Esophagus muscularis mucosa (tissue), 4 donors: Measurements from ENCODE around the gene ABCB4. TPM values are rescaled to one million over a fixed set of nuclear protein-coding genes. Genes with fewer than 3 reads are reported as not detected.

Source experiments
- DNase-seq: peaks from one replicate; pipeline ENCODE4 v3.0.0-alpha.2; 2017; ENCODE audit errors: extremely low spot score
- H3K27ac ChIP-seq, 4 donors: fragments of 200-600 bp; sonication (generic); replicated peaks in 1 of 4; 1 replicate in 3 of 4; 2 replicates in 1 of 4; pipeline ENCODE4 v1.5.1; 2016 to 2019; ENCODE audit warnings: mild to moderate bottlenecking in 1 of 4
- H3K27me3 ChIP-seq, 4 donors: fragments of 200-600 bp; sonication (generic); one replicate each; pipeline versions ENCODE4 v1.5.1 to v1.6.0; 2016 to 2019
- H3K36me3 ChIP-seq, 4 donors: fragments of 200-600 bp; sonication (generic); one replicate each; pipeline ENCODE4 v1.5.1; 2016 to 2019
- H3K4me1 ChIP-seq, 4 donors: fragments of 200-600 bp; sonication (generic); one replicate each; pipeline ENCODE4 v1.5.1; 2016 to 2019
- H3K4me3 ChIP-seq, 4 donors: fragments of 200-600 bp; sonication (generic); 1 replicate in 2 of 4; 2 replicates in 2 of 4; pipeline ENCODE4 v1.5.1; 2016 to 2019; ENCODE audit warnings: mild to moderate bottlenecking in 4 of 4, moderate library complexity in 1 of 4
- H3K9me3 ChIP-seq, 4 donors: fragments of 200-600 bp; sonication (generic); 1 replicate in 3 of 4; 2 replicates in 1 of 4; pipeline ENCODE4 v1.5.1; 2016 to 2019
- EP300 ChIP-seq: sonication (generic); formaldehyde crosslinking; IDR thresholded peaks from one replicate; pipeline ENCODE4 v1.6.1; 2017; ENCODE audit warnings: antibody characterized with exemption
- POLR2A ChIP-seq: fragments of 450-650 bp; IDR thresholded peaks from one replicate; pipeline ENCODE4 v1.6.1; 2017; ENCODE audit warnings: antibody characterized with exemption, moderate library complexity, mild to moderate bottlenecking, low read depth
- POLR2AphosphoS5 ChIP-seq, 2 donors: sonication (generic); formaldehyde crosslinking; IDR thresholded peaks; one replicate each; pipeline ENCODE4 v1.6.1; 2017; ENCODE audit warnings: antibody characterized with exemption in 2 of 2
- WGBS: methylation state at CpG from one replicate; pipeline ENCODE4 v1.1.5; 2018; 5-methylcytosine and 5-hydroxymethylcytosine counted together
- intact Hi-C: fragments of 100-400 bp; cut with DNase I; formaldehyde crosslinking; loops from one replicate; pipeline ENCODE4 v1.15.1; 2023
- total RNA-seq, 4 donors: library from RNA; depleted of rRNA; stranded (reverse); fragments of >200 nt; gene quantifications; one replicate each; pipeline versions ENCODE4 v1.1.0 to v1.2.1, GENCODE V29; 2016
- TF ChIP-seq, protein P1 (sequence below), 3 experiments: fragments of 200-600 bp in 2 of 3; fragments of 450-650 bp in 1 of 3; sonication (generic) in 2 of 3; IDR thresholded peaks; one replicate each; pipeline ENCODE4 v1.5.1; 2017 to 2019; ENCODE audit warnings: antibody characterized with exemption in 3 of 3, mild to moderate bottlenecking in 2 of 3, moderate library complexity in 1 of 3

Gene ABCB4
- total RNA-seq, 4 donors from 2014 or later = 0.66 to 1.4 (median 1.1) TPM

DNA sequence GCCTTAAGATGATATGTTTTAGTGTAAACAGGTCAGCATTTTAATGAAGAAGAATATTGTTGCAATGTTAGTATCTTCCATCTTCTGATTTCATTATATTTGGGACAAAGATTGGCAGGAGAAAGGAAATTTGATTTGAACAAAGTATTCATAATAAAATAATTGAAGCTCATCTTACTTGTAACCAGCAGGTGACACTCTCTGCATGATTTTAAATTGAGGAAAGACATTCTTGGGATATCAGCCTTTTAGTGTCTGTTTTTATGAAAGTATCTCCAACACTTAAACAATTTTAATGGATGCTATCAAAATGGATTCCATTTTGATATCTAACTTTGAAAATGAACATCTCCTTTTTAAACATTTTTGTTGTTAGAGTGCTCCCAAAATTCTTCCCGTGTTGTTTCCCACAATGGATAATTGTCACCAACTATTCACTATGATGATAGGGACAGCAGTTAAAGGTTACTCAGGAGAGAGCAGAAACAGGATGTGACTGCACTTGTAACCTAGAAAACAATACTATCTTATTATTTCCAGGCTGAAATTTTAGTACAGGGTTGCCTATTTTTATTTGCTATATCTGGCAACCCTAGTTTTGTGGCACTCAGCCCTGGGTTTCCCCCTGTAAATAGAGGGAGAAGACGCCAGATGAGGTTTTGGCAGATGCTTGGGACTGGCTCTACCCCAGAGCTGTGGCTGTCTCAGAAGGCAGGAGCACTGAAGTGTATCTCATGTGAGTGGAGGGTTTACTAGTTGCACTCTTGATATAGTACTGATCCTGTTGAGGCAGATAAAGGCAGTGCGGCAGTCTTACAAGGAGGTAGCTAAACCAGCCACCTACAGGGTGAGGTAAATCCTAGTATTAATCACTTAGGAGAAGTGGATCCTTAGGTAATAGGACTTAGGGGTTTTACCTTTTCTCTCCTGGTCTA lies 31.0 kb upstream of the ABCB4 start:
- no peak overlapping the region for H3K27ac ChIP-seq
- no peaks in the 10 kb centered on the region for H3K9me3 ChIP-seq
- H3K4me3 ChIP-seq = no peak overlapping the region
- no peak for TF ChIP-seq POLR2AphosphoS5 (IDR thresholded peaks at IDR 0.05)
- TF ChIP-seq, protein P1, sequence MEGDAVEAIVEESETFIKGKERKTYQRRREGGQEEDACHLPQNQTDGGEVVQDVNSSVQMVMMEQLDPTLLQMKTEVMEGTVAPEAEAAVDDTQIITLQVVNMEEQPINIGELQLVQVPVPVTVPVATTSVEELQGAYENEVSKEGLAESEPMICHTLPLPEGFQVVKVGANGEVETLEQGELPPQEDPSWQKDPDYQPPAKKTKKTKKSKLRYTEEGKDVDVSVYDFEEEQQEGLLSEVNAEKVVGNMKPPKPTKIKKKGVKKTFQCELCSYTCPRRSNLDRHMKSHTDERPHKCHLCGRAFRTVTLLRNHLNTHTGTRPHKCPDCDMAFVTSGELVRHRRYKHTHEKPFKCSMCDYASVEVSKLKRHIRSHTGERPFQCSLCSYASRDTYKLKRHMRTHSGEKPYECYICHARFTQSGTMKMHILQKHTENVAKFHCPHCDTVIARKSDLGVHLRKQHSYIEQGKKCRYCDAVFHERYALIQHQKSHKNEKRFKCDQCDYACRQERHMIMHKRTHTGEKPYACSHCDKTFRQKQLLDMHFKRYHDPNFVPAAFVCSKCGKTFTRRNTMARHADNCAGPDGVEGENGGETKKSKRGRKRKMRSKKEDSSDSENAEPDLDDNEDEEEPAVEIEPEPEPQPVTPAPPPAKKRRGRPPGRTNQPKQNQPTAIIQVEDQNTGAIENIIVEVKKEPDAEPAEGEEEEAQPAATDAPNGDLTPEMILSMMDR (IDR thresholded peaks at IDR 0.05) = peak in 1 of 3 experiments; percentile 34
- H3K36me3 ChIP-seq = no peaks in the 10 kb centered on the region
- no peaks in the 10 kb centered on the region for H3K27me3 ChIP-seq
- 67% methylated on average over 3 of the region's 3 CpGs for WGBS
- intact Hi-C loops = loop anchor here (5.0 kb wide), 1 partner anchor 381 kb away; no protein-coding TSS in a partner anchor
- no peaks in the 10 kb centered on the region for H3K4me1 ChIP-seq
- no peak for DNase-seq

DNA sequence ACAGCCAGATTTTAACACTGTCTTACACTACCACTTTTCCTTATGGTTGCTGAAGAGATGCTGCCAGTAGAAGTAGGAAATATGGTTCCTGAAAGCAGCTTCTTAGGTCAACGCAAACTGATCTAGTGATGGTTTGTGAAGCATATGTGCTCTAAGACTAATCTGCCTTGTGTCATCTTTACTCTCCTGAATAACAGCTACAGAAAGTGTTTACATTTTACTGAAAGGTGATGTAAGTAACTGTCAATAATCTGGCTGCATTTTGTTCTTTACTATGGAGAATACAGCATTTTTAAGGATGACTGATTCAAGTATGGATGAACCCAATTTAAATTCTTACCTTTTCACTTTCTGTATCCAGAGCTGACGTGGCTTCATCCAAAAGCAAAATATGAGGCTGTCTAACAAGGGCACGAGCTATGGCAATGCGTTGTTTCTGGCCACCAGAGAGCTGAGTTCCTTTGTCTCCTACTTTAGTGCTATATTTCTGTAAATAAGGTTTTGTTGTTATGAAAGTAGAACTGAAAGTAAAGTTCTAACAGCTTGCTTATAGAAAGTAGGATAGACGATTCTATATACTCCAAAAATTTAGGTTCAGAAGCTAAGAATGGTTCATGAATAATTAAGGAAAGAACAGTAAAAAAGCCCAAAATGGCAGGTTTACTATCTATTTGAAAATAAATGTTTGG lies 30.2 kb upstream of the ABCB4 start:
- no peak overlapping the region for H3K27ac ChIP-seq
- H3K4me1 ChIP-seq = no peaks in the 10 kb centered on the region
- H3K4me3 ChIP-seq = no peak overlapping the region
- DNase-seq = no peak
- H3K27me3 ChIP-seq = no peaks in the 10 kb centered on the region
- TF ChIP-seq POLR2AphosphoS5 (IDR thresholded peaks at IDR 0.05) (no peak), EP300 (no peak), POLR2A (no peak)
- TF ChIP-seq, protein P1 (IDR thresholded peaks at IDR 0.05) = no peak
- H3K36me3 ChIP-seq = no peaks in the 10 kb centered on the region
- WGBS = 71% methylated on average over 5 of the region's 5 CpGs
- intact Hi-C loops = loop anchor here (5.0 kb wide), 1 partner anchor 382 kb away; no protein-coding TSS in a partner anchor
- H3K9me3 ChIP-seq = no peaks in the 10 kb centered on the region

DNA sequence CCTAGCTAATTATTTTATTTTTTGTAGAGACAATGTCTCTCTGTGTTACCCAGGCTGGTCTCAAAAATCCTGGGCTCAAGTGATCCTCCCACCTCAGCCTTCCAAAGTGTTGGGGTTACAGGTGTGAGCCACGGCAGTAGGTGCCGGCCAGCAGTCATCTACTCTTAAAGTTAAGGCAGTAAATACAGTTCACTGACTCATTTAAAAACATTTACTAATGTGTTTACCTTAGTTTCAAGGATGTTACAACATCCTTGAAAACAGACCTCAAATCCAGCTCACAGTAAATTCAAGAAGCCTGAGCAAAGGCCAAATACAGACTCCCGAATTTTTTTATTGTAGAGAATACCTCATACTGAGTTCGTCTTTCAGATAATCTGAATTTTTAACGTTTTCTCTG lies 29.6 kb upstream of the ABCB4 start:
- Histone ChIP-seq H3K27ac (no peak overlapping the region), H3K36me3 (no peaks in the 10 kb centered on the region), H3K4me1 (no peaks in the 10 kb centered on the region), H3K4me3 (no peak overlapping the region), H3K9me3 (no peaks in the 10 kb centered on the region), H3K27me3 (no peaks in the 10 kb centered on the region)
- WGBS = 76% methylated on average over 5 of the region's 5 CpGs
- TF ChIP-seq POLR2AphosphoS5 (IDR thresholded peaks at IDR 0.05) (no peak), POLR2A (no peak), EP300 (no peak)
- TF ChIP-seq, protein P1 (IDR thresholded peaks at IDR 0.05) = no peak
- intact Hi-C loops = loop anchor here (5.0 kb wide), 1 partner anchor 382 kb away; no protein-coding TSS in a partner anchor
- no peak for DNase-seq

DNA sequence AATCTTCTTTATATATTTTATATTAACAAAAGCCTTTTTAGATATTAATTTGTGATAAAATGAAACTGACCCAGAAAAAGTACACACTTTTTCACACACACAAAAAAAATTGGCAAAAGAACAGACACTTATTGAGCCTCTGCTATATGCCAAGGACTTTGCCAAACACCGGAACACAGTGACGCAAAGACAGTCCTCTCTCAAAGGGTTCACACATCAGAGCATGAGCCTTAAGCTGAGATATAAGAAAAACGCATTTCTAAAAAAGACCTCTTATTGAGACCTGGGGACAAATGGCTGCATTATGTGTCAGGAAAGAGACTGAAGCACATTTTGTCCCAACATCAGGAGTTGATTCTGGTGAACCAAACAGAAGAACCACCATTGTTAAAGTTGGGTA lies 24.0 kb upstream of the ABCB4 start:
- Histone ChIP-seq H3K9me3 (no peaks in the 10 kb centered on the region), H3K4me3 (no peak overlapping the region), H3K27me3 (no peaks in the 10 kb centered on the region), H3K4me1 (no peaks in the 10 kb centered on the region), H3K36me3 (no peaks in the 10 kb centered on the region), H3K27ac (no peak overlapping the region)
- intact Hi-C loops = no loop called here
- no peak for DNase-seq
- TF ChIP-seq POLR2A = no peak
- TF ChIP-seq, protein P1 (IDR thresholded peaks at IDR 0.05) = no peak
- 90% methylated on average over 3 of the region's 3 CpGs for whole genome bisulfite sequencing
